Retinal pigment epithelial cell (primary cell): ENCODE data around the gene CKS2.

Experiments
- DNase-seq: peaks from one replicate; pipeline ENCODE4 v3.0.0-alpha.2; 2010; ENCODE audit warnings: low read depth
- H3K4me3 ChIP-seq: 2 replicates; pipeline ENCODE4 v1.5.1; 2011; ENCODE audit warnings: mild to moderate bottlenecking, low read length, control low read depth, moderate library complexity
- TF ChIP-seq, protein P1 (sequence below): conservative IDR thresholded peaks from 2 replicates; pipeline ENCODE4 v1.5.1; 2011; ENCODE audit warnings: low read depth, low read length, control low read depth, inconsistent platforms

Gene CKS2

DNA sequence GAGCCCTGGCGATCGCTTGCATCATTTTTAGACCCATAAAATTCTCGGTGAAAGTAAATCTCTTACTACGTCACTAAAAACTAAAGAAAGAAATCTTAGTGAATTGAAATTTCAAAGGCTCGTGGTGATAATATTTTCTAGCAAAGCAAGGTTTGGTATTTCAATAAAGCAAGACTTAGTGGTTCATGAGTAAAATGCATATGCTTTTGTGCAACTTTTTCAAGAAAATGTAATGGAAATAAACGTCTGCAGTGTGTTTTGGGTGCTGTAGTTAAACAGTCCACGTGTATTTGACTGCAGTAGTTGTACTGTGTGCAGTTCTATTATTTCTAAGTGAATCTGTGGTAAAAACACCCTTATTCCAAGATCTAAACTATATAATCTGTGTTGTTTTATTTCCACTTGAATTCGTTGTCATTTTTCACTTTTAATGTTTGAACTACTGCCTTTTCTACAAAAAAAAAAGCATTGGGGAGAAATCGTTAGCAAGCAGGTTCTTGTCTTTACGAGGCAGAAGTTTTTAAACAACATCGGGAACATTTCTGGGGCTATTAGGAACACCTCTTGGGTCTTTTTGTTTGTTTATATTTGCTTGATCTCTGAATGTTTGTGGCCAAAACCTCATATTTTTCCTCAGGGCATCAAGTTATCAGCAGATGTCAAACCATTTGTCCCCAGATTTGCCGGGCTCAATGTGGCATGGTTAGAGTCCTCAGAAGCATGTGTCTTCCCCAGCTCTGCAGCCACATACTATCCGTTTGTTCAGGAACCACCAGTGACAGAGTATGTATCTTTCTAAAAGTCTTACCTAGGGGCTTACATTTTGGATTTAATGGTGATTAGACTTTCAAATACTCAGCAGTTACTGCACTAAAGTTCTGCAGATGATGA lies 8.3 kb downstream of the CKS2 start:
- H3K4me3 ChIP-seq, result peak overlapping the region; percentile 72
- no peak for DNase-seq
- TF ChIP-seq, protein P1, sequence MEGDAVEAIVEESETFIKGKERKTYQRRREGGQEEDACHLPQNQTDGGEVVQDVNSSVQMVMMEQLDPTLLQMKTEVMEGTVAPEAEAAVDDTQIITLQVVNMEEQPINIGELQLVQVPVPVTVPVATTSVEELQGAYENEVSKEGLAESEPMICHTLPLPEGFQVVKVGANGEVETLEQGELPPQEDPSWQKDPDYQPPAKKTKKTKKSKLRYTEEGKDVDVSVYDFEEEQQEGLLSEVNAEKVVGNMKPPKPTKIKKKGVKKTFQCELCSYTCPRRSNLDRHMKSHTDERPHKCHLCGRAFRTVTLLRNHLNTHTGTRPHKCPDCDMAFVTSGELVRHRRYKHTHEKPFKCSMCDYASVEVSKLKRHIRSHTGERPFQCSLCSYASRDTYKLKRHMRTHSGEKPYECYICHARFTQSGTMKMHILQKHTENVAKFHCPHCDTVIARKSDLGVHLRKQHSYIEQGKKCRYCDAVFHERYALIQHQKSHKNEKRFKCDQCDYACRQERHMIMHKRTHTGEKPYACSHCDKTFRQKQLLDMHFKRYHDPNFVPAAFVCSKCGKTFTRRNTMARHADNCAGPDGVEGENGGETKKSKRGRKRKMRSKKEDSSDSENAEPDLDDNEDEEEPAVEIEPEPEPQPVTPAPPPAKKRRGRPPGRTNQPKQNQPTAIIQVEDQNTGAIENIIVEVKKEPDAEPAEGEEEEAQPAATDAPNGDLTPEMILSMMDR, result no peak

DNA sequence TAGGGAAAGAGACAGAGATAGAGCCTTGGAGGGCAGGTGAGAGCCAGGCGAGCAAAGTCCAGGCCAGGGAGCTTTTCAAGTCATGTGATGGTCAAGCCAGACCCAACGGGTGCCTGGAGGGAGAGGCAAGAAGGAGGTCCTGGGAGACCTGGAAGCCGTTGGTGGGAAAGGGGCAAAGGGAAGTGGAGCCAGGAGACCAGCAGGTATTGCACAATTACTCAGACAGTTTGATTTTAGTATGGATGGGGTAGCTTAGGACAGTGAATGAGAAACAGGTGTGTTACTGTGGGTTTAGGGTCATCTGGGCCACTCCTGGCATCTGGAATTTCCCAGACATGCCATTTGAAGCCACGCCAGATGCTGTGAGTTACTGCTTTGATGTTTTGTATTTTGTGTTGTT lies 12.4 kb downstream of the CKS2 start:
- no peak for DNase-seq
- no peak overlapping the region for H3K4me3 ChIP-seq

DNA sequence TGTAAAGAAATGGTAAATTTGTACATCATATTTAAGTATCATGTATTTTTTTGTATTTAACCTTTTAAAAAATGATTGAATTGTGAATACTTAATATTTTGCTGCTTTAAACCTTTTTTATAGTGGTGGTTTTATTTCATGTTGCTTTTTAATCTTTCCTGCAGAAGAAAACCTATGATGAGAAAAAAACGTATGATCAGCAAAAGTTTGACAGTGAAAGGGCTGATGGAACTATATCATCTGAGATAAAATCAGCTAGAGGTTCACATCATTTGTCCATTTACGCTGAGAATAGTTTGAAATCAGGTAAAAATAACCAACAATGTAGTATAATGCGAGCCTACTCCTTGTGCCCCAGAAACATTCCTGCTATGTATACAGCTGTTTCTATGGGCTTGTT lies 14.7 kb downstream of the CKS2 start:
- no peak overlapping the region for H3K4me3 ChIP-seq
- TF ChIP-seq, protein P1, result no peak
- no peak for DNase-seq

More for the DNA sequence above, 12.4 kb downstream of the CKS2 start:
- TF ChIP-seq, protein P1, result no peak

DNA sequence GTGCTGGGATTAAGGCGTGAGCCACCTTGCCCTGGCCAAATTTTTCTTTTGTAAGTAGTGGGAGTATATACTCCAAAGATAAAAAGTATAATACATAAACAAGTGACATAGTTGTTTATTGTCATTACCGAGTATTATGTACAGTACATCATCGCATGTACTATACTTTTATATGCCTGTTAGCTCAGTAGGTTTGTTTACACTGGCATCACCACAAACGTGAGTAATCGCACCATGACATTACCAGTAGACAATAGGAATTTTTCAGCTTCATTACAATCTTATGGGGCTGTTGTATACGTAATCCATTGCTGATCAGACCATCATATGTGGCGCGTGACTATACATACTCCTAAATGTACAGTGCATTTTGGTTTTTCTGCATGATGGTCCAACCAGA lies 17.1 kb downstream of the CKS2 start:
- no peak overlapping the region for H3K4me3 ChIP-seq
- TF ChIP-seq, protein P1, result no peak
- DNase-seq, result no peak

DNA sequence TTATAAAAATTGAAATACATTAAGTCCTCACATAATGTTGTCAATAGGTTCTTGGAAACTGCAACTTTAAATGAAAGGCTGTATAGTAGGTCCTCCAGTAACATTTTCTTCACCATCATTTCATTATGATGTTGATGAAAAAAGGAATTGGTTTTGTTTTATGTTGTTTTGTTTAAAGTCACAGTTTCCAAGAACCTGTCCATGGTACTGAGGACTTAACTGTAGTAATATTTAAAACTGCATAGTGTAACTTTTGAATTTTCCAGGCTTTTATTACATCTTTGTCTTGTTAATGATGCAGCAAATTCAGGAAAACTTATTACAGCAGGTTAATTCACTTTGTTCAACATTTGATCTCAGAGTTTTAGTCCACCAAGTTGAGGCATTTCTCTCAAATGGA lies 18.9 kb downstream of the CKS2 start:
- no peak overlapping the region for H3K4me3 ChIP-seq
- TF ChIP-seq, protein P1, result no peak
- no peak for DNase-seq

DNA sequence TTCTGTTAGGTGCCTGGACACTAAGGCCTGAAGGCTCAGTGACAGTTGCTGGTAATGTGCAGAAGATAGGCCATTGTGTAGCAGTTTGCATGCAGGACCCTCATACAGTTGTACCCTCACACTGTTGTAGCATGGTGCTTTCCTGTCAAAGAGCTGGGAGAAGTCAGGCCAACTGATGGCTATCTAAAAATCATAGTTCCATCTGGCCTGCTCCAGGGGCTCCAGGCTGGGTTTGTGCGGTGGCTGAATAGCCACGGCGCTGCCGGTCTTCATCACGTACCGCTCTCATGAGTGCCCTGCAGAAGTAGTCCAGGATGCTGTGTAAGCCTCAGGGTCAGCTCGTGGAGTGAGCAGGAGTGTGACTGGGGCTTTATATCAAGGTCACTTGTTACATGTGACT lies 19.5 kb downstream of the CKS2 start:
- H3K4me3 ChIP-seq, result no peak overlapping the region
- TF ChIP-seq, protein P1, result no peak
- no peak for DNase-seq

DNA sequence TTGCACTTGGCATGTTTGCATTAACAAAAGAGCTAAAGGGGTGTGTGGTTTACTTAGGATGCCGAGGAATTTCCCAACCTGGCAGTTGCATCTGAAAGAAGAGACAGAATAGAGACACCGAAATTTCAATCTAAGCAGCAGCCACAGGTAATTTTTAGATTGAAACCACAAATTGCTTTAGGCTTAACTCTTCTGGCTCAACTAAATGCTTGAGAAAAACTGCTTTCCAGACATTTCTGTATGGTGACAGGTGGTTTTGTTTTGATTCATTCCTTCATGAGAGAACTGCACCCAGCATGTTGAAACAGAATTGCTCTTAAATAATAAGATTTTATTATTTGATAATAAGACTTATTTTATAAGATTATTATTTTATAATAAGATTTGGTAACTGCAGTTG lies 28.8 kb downstream of the CKS2 start:
- TF ChIP-seq, protein P1, result no peak
- no peak for DNase-seq
- H3K4me3 ChIP-seq, result no peak overlapping the region
